ACC112 (cell line): ENCODE measurements around the gene GLI3.
A peak's percentile ranks its signal among the peaks of the same experiment; 100 is the strongest.

ENCODE experiments used
- H2AFZ ChIP-seq: fragments of 200-600 bp; sonication (generic); one replicate; pipeline ENCODE4 v1.6.0; 2017; ENCODE audit warnings: antibody characterized with exemption, low read length; ENCODE audit not compliant: unreplicated experiment
- H3K27ac ChIP-seq: fragments of 200-600 bp; sonication (generic); 2 replicates; pipeline ENCODE4 v1.5.1; 2014; ENCODE audit warnings: low read depth, mild to moderate bottlenecking, antibody characterized with exemption, low read length, moderate library complexity
- H3K27me3 ChIP-seq: fragments of 200-600 bp; sonication (generic); 2 replicates; pipeline ENCODE4 v1.6.1; 2014; ENCODE audit warnings: mild to moderate bottlenecking, antibody characterized with exemption, low read length, moderate library complexity, mixed read lengths; ENCODE audit not compliant: insufficient read depth
- H3K36me3 ChIP-seq: fragments of 200-600 bp; sonication (generic); 2 replicates; pipeline ENCODE4 v1.6.1; 2016; ENCODE audit warnings: mild to moderate bottlenecking, antibody characterized with exemption, low read length, moderate library complexity, mixed read lengths; ENCODE audit not compliant: insufficient read depth
- H3K4me1 ChIP-seq: fragments of 200-600 bp; sonication (generic); one replicate; pipeline ENCODE4 v1.6.1; 2016; ENCODE audit warnings: low read length, mixed read lengths; ENCODE audit not compliant: insufficient read depth, unreplicated experiment, control insufficient read depth
- H3K4me3 ChIP-seq: fragments of 200-600 bp; sonication (generic); 2 replicates; pipeline ENCODE4 v1.5.1; 2014; ENCODE audit warnings: mild to moderate bottlenecking, low read depth, low read length
- H3K79me2 ChIP-seq: fragments of 200-600 bp; sonication (generic); one replicate; pipeline ENCODE4 v1.6.0; 2016; ENCODE audit warnings: low read length; ENCODE audit not compliant: control insufficient read depth, unreplicated experiment, insufficient read depth

GLI3 gene

GRCh38 chr7:42083284-42083683 is 153.7 kb downstream of the GLI3 start:
- no peak overlapping the region for H2AFZ ChIP-seq
- no peak overlapping the region for H3K27ac ChIP-seq
- no peaks in the 10 kb centered on the region for H3K36me3 ChIP-seq
- no peaks in the 10 kb centered on the region for H3K4me1 ChIP-seq
- H3K79me2 ChIP-seq = peaks cover 2% of the 10 kb centered on the region
- no peaks in the 10 kb centered on the region for H3K27me3 ChIP-seq
- H3K4me3 ChIP-seq = no peak overlapping the region

- Histone ChIP-seq H3K27ac (no peak overlapping the region), H3K79me2 (peaks cover 2% of the 10 kb centered on the region), H3K27me3 (no peaks in the 10 kb centered on the region), H2AFZ (no peak overlapping the region), H3K4me3 (no peak overlapping the region), H3K4me1 (peaks cover 3% of the 10 kb centered on the region), H3K36me3 (no peaks in the 10 kb centered on the region)
These were observed 154.9 kb downstream of the GLI3 start for GRCh38 chr7:42082144-42082543.

- no peaks in the 10 kb centered on the region for H3K36me3 ChIP-seq
- no peak overlapping the region for H2AFZ ChIP-seq
- H3K27ac ChIP-seq = no peak overlapping the region
- peaks cover 3% of the 10 kb centered on the region for H3K4me1 ChIP-seq
- H3K4me3 ChIP-seq = no peak overlapping the region
- H3K27me3 ChIP-seq = no peaks in the 10 kb centered on the region
- no peaks in the 10 kb centered on the region for H3K79me2 ChIP-seq
These were observed 155.3 kb downstream of the GLI3 start for GRCh38 chr7:42081671-42082070.

- no peak overlapping the region for H3K27ac ChIP-seq
- H3K4me1 ChIP-seq = peaks cover 3% of the 10 kb centered on the region
- H3K36me3 ChIP-seq = no peaks in the 10 kb centered on the region
- H3K4me3 ChIP-seq = no peak overlapping the region
- no peaks in the 10 kb centered on the region for H3K27me3 ChIP-seq
- H2AFZ ChIP-seq = no peak overlapping the region
- no peaks in the 10 kb centered on the region for H3K79me2 ChIP-seq
These were observed 156.0 kb downstream of the GLI3 start for GRCh38 chr7:42080841-42081586.

GRCh38 chr7:42077271-42078135 is 159.5 kb downstream of the GLI3 start:
- no peaks in the 10 kb centered on the region for H3K27me3 ChIP-seq
- no peak overlapping the region for H2AFZ ChIP-seq
- no peaks in the 10 kb centered on the region for H3K36me3 ChIP-seq
- no peak overlapping the region for H3K27ac ChIP-seq
- no peak overlapping the region for H3K4me3 ChIP-seq
- H3K4me1 ChIP-seq = peaks cover 3% of the 10 kb centered on the region
- no peaks in the 10 kb centered on the region for H3K79me2 ChIP-seq

GRCh38 chr7:42076870-42077269 is 160.1 kb downstream of the GLI3 start:
- Histone ChIP-seq H3K4me1 (peaks cover 3% of the 10 kb centered on the region), H3K27me3 (no peaks in the 10 kb centered on the region), H3K36me3 (no peaks in the 10 kb centered on the region), H3K27ac (no peak overlapping the region), H2AFZ (no peak overlapping the region), H3K79me2 (no peaks in the 10 kb centered on the region), H3K4me3 (no peak overlapping the region)

- Histone ChIP-seq H2AFZ (no peak overlapping the region), H3K27ac (no peak overlapping the region), H3K36me3 (no peaks in the 10 kb centered on the region), H3K4me3 (no peak overlapping the region), H3K4me1 (peaks cover 7% of the 10 kb centered on the region), H3K27me3 (no peaks in the 10 kb centered on the region), H3K79me2 (no peaks in the 10 kb centered on the region)
These were observed 161.6 kb downstream of the GLI3 start for GRCh38 chr7:42075418-42075817.

GRCh38 chr7:42074076-42074475 is 162.9 kb downstream of the GLI3 start:
- Histone ChIP-seq H3K4me1 (peaks cover 18% of the 10 kb centered on the region), H3K4me3 (no peak overlapping the region), H3K36me3 (no peaks in the 10 kb centered on the region; the same call in 1 of the 2 replicates), H2AFZ (no peak overlapping the region), H3K79me2 (no peaks in the 10 kb centered on the region), H3K27me3 (no peaks in the 10 kb centered on the region), H3K27ac (no peak overlapping the region)

- Histone ChIP-seq H3K36me3 (no peaks in the 10 kb centered on the region; the same call in 1 of the 2 replicates), H3K4me3 (no peak overlapping the region), H2AFZ (no peak overlapping the region), H3K79me2 (no peaks in the 10 kb centered on the region), H3K27me3 (no peaks in the 10 kb centered on the region), H3K27ac (0 out of 2 replicates have a peak overlapping the region, but pooled peaks have one; percentile 14), H3K4me1 (peaks cover 14% of the 10 kb centered on the region)
These were observed 165.4 kb downstream of the GLI3 start for GRCh38 chr7:42071372-42072261.

- Histone ChIP-seq H3K4me3 (no peak overlapping the region), H3K27me3 (no peaks in the 10 kb centered on the region), H2AFZ (no peak overlapping the region), H3K27ac (peak overlapping the region; percentile 81), H3K79me2 (no peaks in the 10 kb centered on the region), H3K36me3 (no peaks in the 10 kb centered on the region; the same call in 1 of the 2 replicates), H3K4me1 (peaks cover 20% of the 10 kb centered on the region)
These were observed 166.9 kb downstream of the GLI3 start for GRCh38 chr7:42070068-42070467.
